OCI-M2 (cell line): ENCODE results near the gene CSF3R.

Source experiments
- DNase-seq: peaks from one replicate; lab custom pipeline; 2025; ENCODE audit not compliant: unreplicated experiment; lab: John Stamatoyannopoulos, UW

The CSF3R gene

DNA sequence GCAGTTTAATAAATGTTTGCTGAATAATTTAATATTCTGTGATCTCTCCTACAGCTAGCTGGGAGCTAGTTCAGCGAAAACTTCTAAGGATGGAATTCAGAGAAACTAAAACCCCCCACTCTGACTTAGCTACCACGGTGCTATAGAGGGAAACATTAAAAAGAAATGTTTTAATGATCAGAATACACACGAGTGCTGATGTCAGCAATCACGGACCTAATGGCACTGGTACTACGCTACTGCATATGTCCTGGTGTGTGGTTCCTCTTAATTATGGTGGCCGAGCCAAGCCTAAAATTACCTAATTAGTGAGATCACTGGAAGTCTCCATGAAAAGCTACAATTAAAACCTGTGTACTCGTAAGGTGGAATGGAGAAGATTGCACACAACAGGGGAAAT, 61.1 kb downstream of the CSF3R start:
- no peak for DNase-seq

DNA sequence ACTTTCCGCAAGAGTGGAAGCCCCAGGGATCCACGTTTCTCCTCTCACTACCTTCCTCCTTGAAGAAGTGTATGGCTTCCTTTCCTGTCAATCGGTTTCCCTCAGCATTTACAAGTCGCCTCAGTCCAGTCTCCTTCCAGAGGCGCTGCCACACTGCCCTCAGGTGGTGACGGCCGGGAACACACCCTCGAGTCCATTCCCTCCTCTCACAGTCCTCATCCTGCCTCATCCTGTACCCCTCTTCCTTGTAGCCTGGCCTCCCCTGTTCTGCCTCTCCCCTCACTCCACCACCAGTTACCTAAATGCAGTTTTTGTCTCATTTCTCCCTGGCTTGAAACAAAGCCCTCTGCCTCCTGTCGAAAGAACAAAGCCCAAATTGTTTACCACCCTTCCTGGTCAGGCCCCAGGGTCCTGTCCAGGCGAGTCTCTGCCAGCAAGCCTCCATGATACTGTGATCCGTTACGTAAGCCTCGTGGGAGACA, 61.8 kb downstream of the CSF3R start:
- peak; percentile 15 for DNase-seq

DNA sequence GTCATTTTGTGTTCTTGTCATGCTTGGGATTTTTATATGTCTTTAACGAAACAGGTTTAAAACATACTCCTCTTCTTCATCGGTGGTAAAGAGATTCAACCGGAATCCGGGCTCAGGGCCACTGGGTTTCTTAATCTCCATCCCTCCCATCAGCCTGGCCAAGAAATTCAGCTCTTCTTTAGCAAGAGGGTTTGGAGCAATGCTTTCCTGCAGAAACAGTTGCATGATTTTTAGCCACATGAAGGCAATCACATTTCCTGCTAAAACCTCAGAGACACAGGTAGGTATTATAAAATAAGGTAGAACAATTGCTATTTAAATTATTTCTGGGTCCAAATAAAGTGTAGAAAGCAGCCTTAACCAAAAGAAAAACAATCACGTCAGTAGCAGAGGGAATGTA, 62.3 kb downstream of the CSF3R start:
- DNase-seq = no peak

DNA sequence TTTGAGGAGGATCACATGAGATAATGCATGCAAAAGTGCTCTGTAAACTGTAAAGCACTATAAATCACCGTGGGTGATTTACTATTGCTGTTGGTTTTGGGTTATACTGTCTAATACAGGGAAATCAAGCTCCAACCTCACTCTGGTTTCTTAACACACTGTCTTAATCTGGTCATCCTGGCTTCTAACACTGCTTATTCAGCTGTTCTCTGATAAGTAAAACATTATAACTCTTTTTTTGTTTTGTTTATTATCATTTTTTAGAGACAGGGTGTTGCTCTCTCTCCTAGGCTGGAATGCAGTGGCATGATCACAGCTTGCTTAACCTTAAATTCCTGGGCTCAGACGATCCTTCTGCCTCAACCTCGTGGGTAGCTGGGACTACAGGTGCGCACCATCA, 63.1 kb downstream of the CSF3R start:
- DNase-seq = no peak

DNA sequence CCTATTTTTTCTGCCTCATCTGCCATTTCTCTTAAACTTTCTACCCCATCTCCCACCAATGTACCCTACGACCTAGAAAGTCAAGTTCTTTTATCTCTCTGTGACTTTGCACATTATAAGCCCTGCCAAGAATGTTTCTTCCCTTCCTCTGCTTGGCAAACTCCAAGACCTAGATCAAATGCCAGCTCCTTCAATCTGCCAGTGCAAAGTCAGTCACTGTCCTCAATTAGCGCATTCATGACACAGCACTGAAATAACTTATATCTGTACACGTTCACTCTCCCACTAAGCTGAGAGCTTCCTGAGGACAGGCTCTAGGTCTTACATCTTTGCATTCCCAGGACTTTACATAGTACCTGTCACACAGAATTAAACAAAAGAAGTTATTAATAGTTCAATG, 63.6 kb downstream of the CSF3R start:
- no peak for DNase-seq

DNA sequence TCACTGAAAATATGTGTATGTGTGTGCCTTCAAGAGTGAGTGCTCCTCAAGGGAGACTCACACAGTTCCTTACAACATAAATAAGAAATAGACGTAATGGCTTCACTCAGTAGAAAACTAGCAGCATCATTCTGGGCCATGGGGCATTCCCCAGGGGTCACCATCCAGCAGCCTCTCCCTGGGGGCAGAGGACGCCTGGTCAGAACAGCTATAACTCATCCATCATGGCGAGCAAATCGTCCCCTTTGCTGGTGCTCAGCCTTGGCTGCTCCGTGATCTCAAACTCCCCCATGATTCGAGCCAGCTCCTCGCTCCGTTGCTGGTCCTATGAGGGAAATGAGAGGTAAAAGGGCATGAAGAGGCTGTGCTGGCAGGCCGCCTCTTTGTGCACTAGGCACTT, 64.8 kb downstream of the CSF3R start:
- DNase-seq = no peak
